Tibial nerve (tissue), 4 donors: ENCODE measurements around the gene CD209.

Source experiments
- CTCF ChIP-seq, 5 experiments: fragments of 200-600 bp in 3 of 5; fragments of 450-650 bp in 2 of 5; sonication (generic) in 3 of 5; IDR thresholded peaks; one replicate each; pipeline ENCODE4 v1.5.1; 2016 to 2019; ENCODE audit warnings: antibody characterized with exemption in 5 of 5, mild to moderate bottlenecking in 3 of 5, moderate library complexity in 2 of 5
- EP300 ChIP-seq, 2 donors: sonication (generic); formaldehyde crosslinking; IDR thresholded peaks; one replicate each; pipeline ENCODE4 v1.6.1; 2017; ENCODE audit warnings: antibody characterized with exemption in 2 of 2, mild to moderate bottlenecking in 1 of 2
- POLR2A ChIP-seq, 2 donors: fragments of 450-650 bp; IDR thresholded peaks; one replicate each; pipeline ENCODE4 v1.6.1; 2017; ENCODE audit warnings: antibody characterized with exemption in 2 of 2, mild to moderate bottlenecking in 2 of 2, moderate library complexity in 2 of 2

DNA sequence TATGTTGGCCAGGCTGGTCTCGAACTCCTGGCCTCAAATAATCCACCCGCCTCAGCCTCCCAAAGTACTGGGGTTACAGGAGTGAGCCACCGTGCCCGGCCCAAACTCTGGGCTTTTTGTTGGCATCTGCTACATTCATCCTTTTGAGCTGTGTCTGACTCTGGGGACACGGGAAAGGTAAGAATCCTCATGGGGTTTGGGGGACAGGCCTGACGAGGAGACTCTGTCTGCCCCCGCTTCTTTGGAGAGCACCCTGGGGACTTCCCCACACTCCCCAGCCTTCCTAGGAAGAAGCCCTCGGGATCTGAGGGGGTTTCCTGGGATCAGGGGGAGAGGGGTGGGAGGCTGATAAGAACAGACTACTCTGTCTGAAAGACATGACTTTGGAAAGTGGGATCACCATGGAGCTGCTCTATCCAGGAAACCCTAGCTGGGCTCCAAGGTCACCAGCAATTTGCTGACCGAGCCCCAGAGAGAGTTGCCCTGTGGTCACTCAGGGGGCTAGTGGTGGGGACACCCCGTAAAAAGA, 37.3 kb downstream of the CD209 start:
- TF ChIP-seq POLR2A (IDR thresholded peaks at IDR 0.05): no peak
- no peak for TF ChIP-seq EP300 (IDR thresholded peaks at IDR 0.05)
- no peak for TF ChIP-seq CTCF (IDR thresholded peaks at IDR 0.05)
